ENCODE results near the gene HMGN1.

DNA sequence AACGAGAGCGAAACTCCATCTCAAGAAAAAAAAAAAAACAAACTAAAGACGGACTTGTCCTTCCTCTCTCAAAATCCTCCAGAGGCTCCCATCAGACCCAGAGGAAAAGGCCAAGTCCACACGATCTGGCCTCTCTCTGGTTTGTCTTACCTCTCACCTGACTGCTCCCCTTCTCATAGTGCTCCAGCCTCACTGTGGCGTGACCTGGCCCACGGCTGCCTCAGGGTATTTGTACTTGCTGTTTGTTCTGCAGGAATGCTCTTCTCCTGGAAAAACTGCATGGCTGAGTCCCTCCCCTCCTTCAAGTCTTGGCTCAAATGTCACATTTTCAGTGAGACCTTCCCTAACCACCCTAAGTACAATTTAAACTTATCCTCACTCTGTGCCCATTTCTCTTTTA, 27.5 kb downstream of the HMGN1 start:
- TF ChIP-seq CTCF (IDR thresholded peaks at IDR 0.05; ENCODE audit: insufficient read depth, low read length) = no peak
- TF ChIP-seq, protein P1, sequence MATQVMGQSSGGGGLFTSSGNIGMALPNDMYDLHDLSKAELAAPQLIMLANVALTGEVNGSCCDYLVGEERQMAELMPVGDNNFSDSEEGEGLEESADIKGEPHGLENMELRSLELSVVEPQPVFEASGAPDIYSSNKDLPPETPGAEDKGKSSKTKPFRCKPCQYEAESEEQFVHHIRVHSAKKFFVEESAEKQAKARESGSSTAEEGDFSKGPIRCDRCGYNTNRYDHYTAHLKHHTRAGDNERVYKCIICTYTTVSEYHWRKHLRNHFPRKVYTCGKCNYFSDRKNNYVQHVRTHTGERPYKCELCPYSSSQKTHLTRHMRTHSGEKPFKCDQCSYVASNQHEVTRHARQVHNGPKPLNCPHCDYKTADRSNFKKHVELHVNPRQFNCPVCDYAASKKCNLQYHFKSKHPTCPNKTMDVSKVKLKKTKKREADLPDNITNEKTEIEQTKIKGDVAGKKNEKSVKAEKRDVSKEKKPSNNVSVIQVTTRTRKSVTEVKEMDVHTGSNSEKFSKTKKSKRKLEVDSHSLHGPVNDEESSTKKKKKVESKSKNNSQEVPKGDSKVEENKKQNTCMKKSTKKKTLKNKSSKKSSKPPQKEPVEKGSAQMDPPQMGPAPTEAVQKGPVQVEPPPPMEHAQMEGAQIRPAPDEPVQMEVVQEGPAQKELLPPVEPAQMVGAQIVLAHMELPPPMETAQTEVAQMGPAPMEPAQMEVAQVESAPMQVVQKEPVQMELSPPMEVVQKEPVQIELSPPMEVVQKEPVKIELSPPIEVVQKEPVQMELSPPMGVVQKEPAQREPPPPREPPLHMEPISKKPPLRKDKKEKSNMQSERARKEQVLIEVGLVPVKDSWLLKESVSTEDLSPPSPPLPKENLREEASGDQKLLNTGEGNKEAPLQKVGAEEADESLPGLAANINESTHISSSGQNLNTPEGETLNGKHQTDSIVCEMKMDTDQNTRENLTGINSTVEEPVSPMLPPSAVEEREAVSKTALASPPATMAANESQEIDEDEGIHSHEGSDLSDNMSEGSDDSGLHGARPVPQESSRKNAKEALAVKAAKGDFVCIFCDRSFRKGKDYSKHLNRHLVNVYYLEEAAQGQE (IDR thresholded peaks at IDR 0.05; ENCODE audit: insufficient replicate concordance, low read depth) = no peak

All from HL-60 (cell line).